ENCODE data around the gene ATP6V0A4. TPM values are rescaled to one million over a fixed set of nuclear protein-coding genes. Genes with fewer than 3 reads are reported as not detected.

ATP6V0A4 gene
- total RNA-seq, 1 donor from 2014 or later = not detected

DNA sequence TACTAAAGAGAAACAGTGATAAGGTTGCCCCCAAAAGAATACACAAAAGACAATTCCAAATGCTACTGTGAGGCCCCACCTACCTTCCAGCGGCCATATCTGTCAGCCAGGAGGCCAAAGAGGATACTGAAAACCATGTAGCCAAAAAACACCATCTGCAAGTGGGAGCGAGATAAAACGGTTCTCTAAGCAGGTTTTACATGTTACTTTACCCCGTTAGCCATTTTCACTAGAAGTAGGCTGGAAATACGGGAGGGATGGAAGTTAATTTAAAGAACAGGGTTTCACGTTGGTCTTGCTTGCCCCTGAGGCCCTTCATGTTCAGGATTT lies 135.0 kb downstream of the ATP6V0A4 start:
- ChIA-PET POLR2A (no interaction called here), CTCF (no interaction called here)
- intact Hi-C loops (cut with micrococcal nuclease) = no loop called here
- Mint-ChIP-seq H3K4me3 (no peak overlapping the region), H3K9me3 (peaks cover 3% of the 10 kb centered on the region), H3K4me1 (peaks cover 6% of the 10 kb centered on the region), H3K27ac (no peak overlapping the region), H3K36me3 (ENCODE audit: low read depth) (no peaks in the 10 kb centered on the region), H3K27me3 (peaks cover 25% of the 10 kb centered on the region)
- no peak for DNase-seq
- TF ChIP-seq, protein P1, sequence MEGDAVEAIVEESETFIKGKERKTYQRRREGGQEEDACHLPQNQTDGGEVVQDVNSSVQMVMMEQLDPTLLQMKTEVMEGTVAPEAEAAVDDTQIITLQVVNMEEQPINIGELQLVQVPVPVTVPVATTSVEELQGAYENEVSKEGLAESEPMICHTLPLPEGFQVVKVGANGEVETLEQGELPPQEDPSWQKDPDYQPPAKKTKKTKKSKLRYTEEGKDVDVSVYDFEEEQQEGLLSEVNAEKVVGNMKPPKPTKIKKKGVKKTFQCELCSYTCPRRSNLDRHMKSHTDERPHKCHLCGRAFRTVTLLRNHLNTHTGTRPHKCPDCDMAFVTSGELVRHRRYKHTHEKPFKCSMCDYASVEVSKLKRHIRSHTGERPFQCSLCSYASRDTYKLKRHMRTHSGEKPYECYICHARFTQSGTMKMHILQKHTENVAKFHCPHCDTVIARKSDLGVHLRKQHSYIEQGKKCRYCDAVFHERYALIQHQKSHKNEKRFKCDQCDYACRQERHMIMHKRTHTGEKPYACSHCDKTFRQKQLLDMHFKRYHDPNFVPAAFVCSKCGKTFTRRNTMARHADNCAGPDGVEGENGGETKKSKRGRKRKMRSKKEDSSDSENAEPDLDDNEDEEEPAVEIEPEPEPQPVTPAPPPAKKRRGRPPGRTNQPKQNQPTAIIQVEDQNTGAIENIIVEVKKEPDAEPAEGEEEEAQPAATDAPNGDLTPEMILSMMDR (IDR thresholded peaks at IDR 0.05) = no peak
- ATAC-seq (ENCODE audit: low read depth) = no peak

- POLR2A ChIA-PET = no interaction called here
- no peaks in the 10 kb centered on the region for H3K36me3 Mint-ChIP-seq (ENCODE audit: low read depth)
- DNase-seq (no peak), ATAC-seq (ENCODE audit: low read depth) (no peak)
- H3K4me3 Mint-ChIP-seq = no peak overlapping the region
- peaks cover 3% of the 10 kb centered on the region for H3K9me3 Mint-ChIP-seq
- TF ChIP-seq, protein P1 (IDR thresholded peaks at IDR 0.05) = no peak
- intact Hi-C loops (cut with micrococcal nuclease) = no loop called here
- peaks cover 25% of the 10 kb centered on the region for H3K27me3 Mint-ChIP-seq
- peaks cover 6% of the 10 kb centered on the region for H3K4me1 Mint-ChIP-seq
- CTCF ChIA-PET = no interaction called here
- H3K27ac Mint-ChIP-seq = no peak overlapping the region
Measured at GRCh38 chr7:138662076-138662990, 135.7 kb downstream of the ATP6V0A4 start.

GRCh38 chr7:138661069-138661635 lies 136.8 kb downstream of the ATP6V0A4 start:
- ChIA-PET CTCF (no interaction called here), POLR2A (no interaction called here)
- H3K27ac Mint-ChIP-seq = no peak overlapping the region
- H3K4me3 Mint-ChIP-seq = no peak overlapping the region
- DNase-seq = no peak
- H3K36me3 Mint-ChIP-seq (ENCODE audit: low read depth) = no peaks in the 10 kb centered on the region
- TF ChIP-seq, protein P1 (IDR thresholded peaks at IDR 0.05) = no peak
- peaks cover 3% of the 10 kb centered on the region for H3K9me3 Mint-ChIP-seq
- H3K4me1 Mint-ChIP-seq = peaks cover 6% of the 10 kb centered on the region
- intact Hi-C loops (cut with micrococcal nuclease) = no loop called here
- no peak for ATAC-seq (ENCODE audit: low read depth)
- H3K27me3 Mint-ChIP-seq = peaks cover 20% of the 10 kb centered on the region

GRCh38 chr7:138658889-138659288 lies 139.1 kb downstream of the ATP6V0A4 start:
- no peak for ATAC-seq (ENCODE audit: low read depth)
- POLR2A ChIA-PET = no interaction called here
- Mint-ChIP-seq H3K27ac (no peak overlapping the region), H3K36me3 (ENCODE audit: low read depth) (no peaks in the 10 kb centered on the region), H3K4me3 (no peak overlapping the region), H3K4me1 (peaks cover 1% of the 10 kb centered on the region), H3K9me3 (no peaks in the 10 kb centered on the region), H3K27me3 (peaks cover 9% of the 10 kb centered on the region)
- intact Hi-C loops (cut with micrococcal nuclease) = no loop called here
- CTCF ChIA-PET = no interaction called here
- DNase-seq = no peak
- TF ChIP-seq, protein P1 (IDR thresholded peaks at IDR 0.05) = no peak

GRCh38 chr7:138657854-138658386 lies 140.1 kb downstream of the ATP6V0A4 start:
- Mint-ChIP-seq H3K4me1 (no peaks in the 10 kb centered on the region), H3K36me3 (ENCODE audit: low read depth) (no peaks in the 10 kb centered on the region), H3K27ac (no peak overlapping the region), H3K27me3 (peaks cover 1% of the 10 kb centered on the region), H3K9me3 (no peaks in the 10 kb centered on the region), H3K4me3 (no peak overlapping the region)
- no peak for ATAC-seq (ENCODE audit: low read depth)
- no peak for DNase-seq
- intact Hi-C loops (cut with micrococcal nuclease) = no loop called here
- ChIA-PET POLR2A (no interaction called here), CTCF (no interaction called here)
- TF ChIP-seq, protein P1 (IDR thresholded peaks at IDR 0.05) = no peak
